ENCODE data around the gene NFIB. TPM values are rescaled to one million over a fixed set of nuclear protein-coding genes. Genes with fewer than 3 reads are reported as not detected.

Gene NFIB
- total RNA-seq, 1 experiment from 2014 or later = 35.1 TPM

GRCh38 chr9:14211564-14211963, 102.4 kb downstream of the NFIB start:
- peak overlapping the region; percentile 23; the same call in 1 of the 2 replicates for H3K4me2 ChIP-seq
- no peaks in the 10 kb centered on the region for H3K27me3 ChIP-seq (ENCODE audit: insufficient read depth, low read depth)
- no peaks in the 10 kb centered on the region for H3K9me3 ChIP-seq (ENCODE audit: insufficient read depth, low read depth)
- H3F3A ChIP-seq (ENCODE audit: insufficient read depth, low read depth) = peaks cover 19% of the 10 kb centered on the region
- H3K79me2 ChIP-seq (ENCODE audit: low read depth) = peaks cover 59% of the 10 kb centered on the region
- intact Hi-C loops (cut with micrococcal nuclease; ENCODE audit: unreplicated experiment) = no loop called here
- H3K36me3 ChIP-seq (ENCODE audit: low read depth) = no peaks in the 10 kb centered on the region
- no peak overlapping the region for H2AFZ ChIP-seq
- H3K4me1 ChIP-seq (replicated peaks; ENCODE audit: insufficient read depth) = peaks cover 48% of the 10 kb centered on the region
- ChIA-PET CTCF (no interaction called here), POLR2A (ENCODE audit: unreplicated experiment) (no interaction called here)
- peak overlapping the region; percentile 72 for H3K27ac ChIP-seq
- no TSS peak for BruUV-seq (replicated peaks)
- no peaks in the 10 kb centered on the region for H4K20me1 ChIP-seq (ENCODE audit: insufficient read depth)
- no peaks in the 10 kb centered on the region for H3K9me2 ChIP-seq (ENCODE audit: insufficient read depth)
- no peak overlapping the region for H3K4me3 ChIP-seq
- no peak for TF ChIP-seq EZH2 (IDR thresholded peaks at IDR 0.05; ENCODE audit: low read depth)
- TF ChIP-seq CTCF (conservative IDR thresholded peaks at IDR 0.05) = no peak
- peak in 1 of 2 experiments; percentile 24 for DNase-seq

GRCh38 chr9:14210428-14210827, 103.5 kb downstream of the NFIB start:
- H4K20me1 ChIP-seq (ENCODE audit: insufficient read depth) = no peaks in the 10 kb centered on the region
- TF ChIP-seq EZH2 (IDR thresholded peaks at IDR 0.05; ENCODE audit: low read depth) = no peak
- no peak for TF ChIP-seq CTCF (conservative IDR thresholded peaks at IDR 0.05)
- H3F3A ChIP-seq (ENCODE audit: insufficient read depth, low read depth) = peaks cover 21% of the 10 kb centered on the region
- H3K27me3 ChIP-seq (ENCODE audit: insufficient read depth, low read depth) = no peaks in the 10 kb centered on the region
- H3K27ac ChIP-seq = no peak overlapping the region
- H3K79me2 ChIP-seq (ENCODE audit: low read depth) = peaks cover 59% of the 10 kb centered on the region
- H3K9me2 ChIP-seq (ENCODE audit: insufficient read depth) = no peaks in the 10 kb centered on the region
- H3K4me2 ChIP-seq = no peak overlapping the region
- no peak overlapping the region for H2AFZ ChIP-seq
- CTCF ChIA-PET = no interaction called here
- no peaks in the 10 kb centered on the region for H3K9me3 ChIP-seq (ENCODE audit: insufficient read depth, low read depth)
- H3K36me3 ChIP-seq (ENCODE audit: low read depth) = no peaks in the 10 kb centered on the region
- H3K4me1 ChIP-seq (replicated peaks; ENCODE audit: insufficient read depth) = peaks cover 51% of the 10 kb centered on the region
- no TSS peak for BruUV-seq (replicated peaks)
- intact Hi-C loops (cut with micrococcal nuclease; ENCODE audit: unreplicated experiment) = no loop called here
- H3K4me3 ChIP-seq = no peak overlapping the region
- DNase-seq = no peak
- POLR2A ChIA-PET (ENCODE audit: unreplicated experiment) = no interaction called here

GRCh38 chr9:14209399-14210345, 104.3 kb downstream of the NFIB start:
- Histone ChIP-seq H3K36me3 (ENCODE audit: low read depth) (no peaks in the 10 kb centered on the region), H3K27ac (no peak overlapping the region), H3F3A (ENCODE audit: insufficient read depth, low read depth) (peaks cover 17% of the 10 kb centered on the region), H3K79me2 (ENCODE audit: low read depth) (peaks cover 58% of the 10 kb centered on the region), H3K4me2 (no peak overlapping the region), H3K4me1 (replicated peaks; ENCODE audit: insufficient read depth) (peaks cover 53% of the 10 kb centered on the region), H4K20me1 (ENCODE audit: insufficient read depth) (no peaks in the 10 kb centered on the region), H3K9me2 (ENCODE audit: insufficient read depth) (no peaks in the 10 kb centered on the region), H2AFZ (no peak overlapping the region), H3K27me3 (ENCODE audit: insufficient read depth, low read depth) (no peaks in the 10 kb centered on the region), H3K4me3 (no peak overlapping the region), H3K9me3 (ENCODE audit: insufficient read depth, low read depth) (no peaks in the 10 kb centered on the region)
- no TSS peak for BruUV-seq (replicated peaks)
- no peak for DNase-seq
- POLR2A ChIA-PET (ENCODE audit: unreplicated experiment) = interaction anchor here (0.7 kb wide), 1 partner anchor 105 kb away, joined by 7 read pairs; no protein-coding TSS in a partner anchor
- TF ChIP-seq CTCF (conservative IDR thresholded peaks at IDR 0.05) (no peak), EZH2 (IDR thresholded peaks at IDR 0.05; ENCODE audit: low read depth) (no peak)
- intact Hi-C loops (cut with micrococcal nuclease; ENCODE audit: unreplicated experiment) = no loop called here
- CTCF ChIA-PET = no interaction called here

Measured in PC-9 (cell line).